Chondrocyte (in vitro differentiated cells): ENCODE results near the gene NDEL1. TPM values are rescaled to one million over a fixed set of nuclear protein-coding genes. Genes with fewer than 3 reads are reported as not detected.

Experiments used
- DNase-seq: peaks from one replicate; pipeline ENCODE4 v3.0.0; 2021; ENCODE audit warnings: mixed read lengths, low spot score
- H3K27ac Mint-ChIP-seq: one replicate; pipeline ENCODE4 v1.8.0; 2021; ENCODE audit warnings: mild to moderate bottlenecking, moderate library complexity, mixed read lengths; ENCODE audit not compliant: unreplicated experiment
- H3K27me3 Mint-ChIP-seq: 2 replicates; pipeline ENCODE4 v1.8.0; 2021; ENCODE audit warnings: low read depth, mixed read lengths
- H3K36me3 Mint-ChIP-seq: 2 replicates; pipeline ENCODE4 v1.8.0; 2021; ENCODE audit warnings: low read depth, mixed read lengths
- H3K4me1 Mint-ChIP-seq: 2 replicates; pipeline ENCODE4 v1.8.0; 2021; ENCODE audit warnings: low read depth, mild to moderate bottlenecking, mixed read lengths
- H3K4me3 Mint-ChIP-seq: one replicate; pipeline ENCODE4 v1.8.0; 2021; ENCODE audit warnings: mild to moderate bottlenecking, moderate library complexity, mixed read lengths; ENCODE audit not compliant: unreplicated experiment
- H3K9me3 Mint-ChIP-seq: 2 replicates; pipeline ENCODE4 v1.8.0; 2021; ENCODE audit warnings: low read depth, mixed read lengths
- total RNA-seq: library from RNA; stranded (reverse); gene quantifications from 3 replicates; pipeline ENCODE4 v1.2.1, GENCODE V29; 2021
- TF ChIP-seq, protein P1 (sequence below): fragments of 200-600 bp; sonication (generic); IDR thresholded peaks from 2 replicates; pipeline ENCODE4 v1.5.0; 2021; ENCODE audit warnings: antibody characterized with exemption, mild to moderate bottlenecking, moderate library complexity

The NDEL1 gene
- total RNA-seq, 1 donor from 2014 or later = 112 TPM

DNA sequence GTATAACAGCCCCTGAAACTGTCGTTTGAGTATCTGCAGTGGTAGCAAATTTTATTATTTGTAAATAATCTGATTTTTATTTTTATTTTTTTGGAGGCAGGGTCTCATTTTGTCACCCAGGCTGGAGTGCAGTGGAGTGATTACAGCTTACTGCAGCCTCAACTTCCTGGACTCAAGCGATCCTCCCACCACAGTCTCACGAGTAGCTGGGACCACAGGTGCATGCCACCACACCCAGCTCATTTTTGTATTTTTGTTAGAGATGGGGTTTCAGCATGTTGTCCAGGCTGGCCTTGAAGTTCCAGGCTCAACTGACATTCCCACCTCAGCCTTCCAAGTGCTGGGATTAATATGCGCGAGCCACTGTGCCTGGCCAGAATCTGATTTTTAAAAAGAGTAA lies 2.8 kb downstream of the NDEL1 start:
- TF ChIP-seq, protein P1, sequence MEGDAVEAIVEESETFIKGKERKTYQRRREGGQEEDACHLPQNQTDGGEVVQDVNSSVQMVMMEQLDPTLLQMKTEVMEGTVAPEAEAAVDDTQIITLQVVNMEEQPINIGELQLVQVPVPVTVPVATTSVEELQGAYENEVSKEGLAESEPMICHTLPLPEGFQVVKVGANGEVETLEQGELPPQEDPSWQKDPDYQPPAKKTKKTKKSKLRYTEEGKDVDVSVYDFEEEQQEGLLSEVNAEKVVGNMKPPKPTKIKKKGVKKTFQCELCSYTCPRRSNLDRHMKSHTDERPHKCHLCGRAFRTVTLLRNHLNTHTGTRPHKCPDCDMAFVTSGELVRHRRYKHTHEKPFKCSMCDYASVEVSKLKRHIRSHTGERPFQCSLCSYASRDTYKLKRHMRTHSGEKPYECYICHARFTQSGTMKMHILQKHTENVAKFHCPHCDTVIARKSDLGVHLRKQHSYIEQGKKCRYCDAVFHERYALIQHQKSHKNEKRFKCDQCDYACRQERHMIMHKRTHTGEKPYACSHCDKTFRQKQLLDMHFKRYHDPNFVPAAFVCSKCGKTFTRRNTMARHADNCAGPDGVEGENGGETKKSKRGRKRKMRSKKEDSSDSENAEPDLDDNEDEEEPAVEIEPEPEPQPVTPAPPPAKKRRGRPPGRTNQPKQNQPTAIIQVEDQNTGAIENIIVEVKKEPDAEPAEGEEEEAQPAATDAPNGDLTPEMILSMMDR = no peak
- Mint-ChIP-seq H3K27ac (no peak overlapping the region), H3K27me3 (no peaks in the 10 kb centered on the region), H3K36me3 (peaks cover 8% of the 10 kb centered on the region), H3K4me1 (peaks cover 55% of the 10 kb centered on the region), H3K4me3 (peak overlapping the region; percentile 25), H3K9me3 (no peaks in the 10 kb centered on the region)
- no peak for DNase-seq

DNA sequence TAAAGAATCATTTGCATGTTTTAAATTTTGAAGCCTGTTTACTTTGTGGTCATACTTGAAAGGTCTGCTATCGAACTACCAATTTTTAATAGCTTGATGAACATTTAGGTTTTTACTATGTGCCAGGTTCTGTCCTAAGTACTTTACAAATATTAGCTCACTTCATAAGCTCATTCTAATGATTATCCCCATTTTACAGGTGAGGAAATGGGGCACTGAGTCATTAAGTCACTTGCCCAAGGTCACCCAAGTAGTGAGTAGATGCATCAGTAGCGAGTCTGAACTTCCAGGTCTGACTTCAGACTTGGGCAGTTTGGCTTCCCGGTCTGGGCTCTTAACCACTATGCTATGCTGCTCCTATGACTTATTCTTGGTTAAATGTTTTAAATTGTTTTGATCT lies 4.0 kb downstream of the NDEL1 start:
- peaks cover 12% of the 10 kb centered on the region for H3K36me3 Mint-ChIP-seq
- no peaks in the 10 kb centered on the region for H3K27me3 Mint-ChIP-seq
- no peaks in the 10 kb centered on the region for H3K9me3 Mint-ChIP-seq
- no peak overlapping the region for H3K4me3 Mint-ChIP-seq
- peaks cover 65% of the 10 kb centered on the region for H3K4me1 Mint-ChIP-seq
- no peak for DNase-seq
- TF ChIP-seq, protein P1 = no peak
- H3K27ac Mint-ChIP-seq = no peak overlapping the region

DNA sequence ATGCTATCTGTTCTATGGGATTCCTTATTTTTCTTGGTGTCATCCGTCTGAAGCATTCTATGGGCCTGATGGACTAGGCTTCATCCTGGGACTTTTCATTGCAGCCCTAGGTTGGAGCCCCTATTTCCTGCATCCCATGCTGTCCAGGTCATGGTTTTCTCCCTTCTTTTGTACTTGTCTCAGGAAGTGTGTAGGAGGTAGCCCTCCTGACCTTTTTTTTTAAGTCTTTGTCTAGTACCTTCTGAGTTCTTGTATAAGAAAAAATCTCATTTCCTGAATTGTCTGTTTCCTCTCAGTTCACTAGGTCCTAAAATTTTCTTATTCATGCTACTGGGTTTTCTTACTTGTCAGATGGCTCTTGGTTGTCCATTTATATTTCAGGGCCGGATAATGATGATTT lies 6.0 kb downstream of the NDEL1 start:
- no peaks in the 10 kb centered on the region for H3K27me3 Mint-ChIP-seq
- H3K4me3 Mint-ChIP-seq = no peak overlapping the region
- peaks cover 63% of the 10 kb centered on the region for H3K4me1 Mint-ChIP-seq
- TF ChIP-seq, protein P1 = no peak
- H3K9me3 Mint-ChIP-seq = no peaks in the 10 kb centered on the region
- no peak for DNase-seq
- H3K27ac Mint-ChIP-seq = peak overlapping the region; percentile 62
- H3K36me3 Mint-ChIP-seq = peaks cover 19% of the 10 kb centered on the region

DNA sequence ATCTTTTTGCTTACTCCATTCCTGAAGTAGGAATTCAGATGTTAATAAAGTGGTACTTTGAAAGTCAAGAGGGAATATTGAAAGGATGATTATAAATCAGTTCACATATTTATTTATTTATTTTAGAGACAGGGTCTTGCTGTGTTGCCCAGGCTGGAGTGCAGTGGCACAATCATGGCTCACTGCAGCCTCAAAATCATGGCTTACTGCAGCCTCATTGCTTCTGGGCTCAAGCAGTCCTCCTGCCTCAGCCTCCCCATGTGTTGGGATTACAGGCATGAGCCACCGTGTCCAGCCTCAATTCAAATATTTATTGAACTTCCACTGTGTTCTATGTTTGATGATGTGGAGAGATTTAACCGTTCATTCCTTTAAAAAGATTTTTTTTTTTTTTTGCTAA lies 6.6 kb downstream of the NDEL1 start:
- Mint-ChIP-seq H3K36me3 (peaks cover 23% of the 10 kb centered on the region), H3K4me3 (no peak overlapping the region), H3K9me3 (no peaks in the 10 kb centered on the region), H3K27me3 (no peaks in the 10 kb centered on the region), H3K4me1 (peaks cover 59% of the 10 kb centered on the region), H3K27ac (no peak overlapping the region)
- TF ChIP-seq, protein P1 = no peak
- no peak for DNase-seq

DNA sequence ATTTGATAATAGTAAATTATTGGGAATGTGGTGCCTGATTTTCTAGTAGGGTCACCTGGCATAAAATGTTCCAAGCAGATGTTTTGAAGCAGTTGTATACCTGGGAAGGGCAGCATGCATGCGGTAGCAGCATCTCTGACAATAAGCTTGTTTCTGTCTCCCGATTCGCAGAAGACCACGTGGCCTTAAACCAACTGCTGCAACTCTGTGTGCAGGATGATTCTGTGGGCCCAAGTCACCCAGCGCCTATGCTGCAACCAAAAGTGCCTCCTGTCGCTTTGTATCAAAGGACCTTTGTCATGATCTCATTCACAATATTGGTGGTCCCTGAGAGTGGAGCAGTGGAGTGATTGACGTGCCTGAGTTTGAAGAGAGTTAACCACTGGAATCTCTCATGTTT lies 8.1 kb downstream of the NDEL1 start:
- TF ChIP-seq, protein P1 = no peak
- Mint-ChIP-seq H3K9me3 (no peaks in the 10 kb centered on the region), H3K27ac (no peak overlapping the region), H3K4me3 (no peak overlapping the region), H3K27me3 (no peaks in the 10 kb centered on the region), H3K36me3 (peaks cover 28% of the 10 kb centered on the region), H3K4me1 (peaks cover 46% of the 10 kb centered on the region)
- DNase-seq = no peak
